Coronary artery (tissue), 2 donors: ENCODE results near the gene DAB1.

Source experiments
- DNase-seq: peaks from one replicate; pipeline ENCODE4 v3.0.0-alpha.2; 2017; ENCODE audit warnings: low spot score
- H3K27ac ChIP-seq, 2 donors: fragments of 200-600 bp; sonication (generic); one replicate each; pipeline ENCODE4 v1.5.1; 2016 to 2019
- H3K4me3 ChIP-seq: fragments of 200-600 bp; sonication (generic); 2 replicates; pipeline ENCODE4 v1.5.1; 2016; ENCODE audit warnings: mild to moderate bottlenecking, moderate library complexity
- TF ChIP-seq, protein P1 (sequence below): fragments of 200-600 bp; sonication (generic); IDR thresholded peaks from one replicate; pipeline ENCODE4 v1.5.1; 2019; ENCODE audit warnings: antibody characterized with exemption

Gene DAB1

DNA sequence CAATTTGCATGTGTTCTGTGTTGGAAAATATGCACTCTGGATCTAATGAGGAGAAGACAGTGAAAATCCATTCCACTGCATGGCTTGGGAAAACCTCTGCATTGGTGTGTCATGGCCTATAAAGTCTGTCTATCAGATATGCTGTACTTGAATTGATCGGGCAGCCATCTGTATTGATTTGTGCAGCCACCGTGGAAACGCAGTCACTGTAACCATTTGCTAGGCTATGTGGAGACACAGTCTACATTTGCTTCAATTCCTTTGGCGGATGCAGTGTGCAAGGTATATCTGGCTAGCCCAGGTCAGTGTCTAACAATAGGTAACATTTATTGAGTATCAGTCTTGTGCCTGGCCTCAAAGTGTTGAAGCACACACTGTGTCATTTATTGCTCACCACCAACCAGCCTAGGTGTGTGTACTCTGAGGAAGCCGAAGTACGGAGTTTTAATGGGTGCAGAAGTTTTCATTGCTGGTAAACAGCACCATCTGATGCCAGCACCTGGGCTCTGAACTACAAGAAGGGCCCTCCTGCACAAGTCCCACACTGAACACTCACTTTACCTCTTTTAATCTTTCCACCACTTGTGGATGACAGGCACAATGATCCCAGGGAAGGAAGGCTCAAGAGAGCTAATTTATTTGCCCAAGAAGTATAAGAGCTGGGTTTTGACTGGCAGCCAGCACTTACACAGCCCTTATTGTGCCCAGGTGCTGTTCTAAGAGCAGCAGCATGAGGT lies 83.4 kb downstream of the DAB1 start:
- Histone ChIP-seq H3K4me3 (no peak overlapping the region), H3K27ac (no peak overlapping the region)
- DNase-seq = no peak
- TF ChIP-seq, protein P1, sequence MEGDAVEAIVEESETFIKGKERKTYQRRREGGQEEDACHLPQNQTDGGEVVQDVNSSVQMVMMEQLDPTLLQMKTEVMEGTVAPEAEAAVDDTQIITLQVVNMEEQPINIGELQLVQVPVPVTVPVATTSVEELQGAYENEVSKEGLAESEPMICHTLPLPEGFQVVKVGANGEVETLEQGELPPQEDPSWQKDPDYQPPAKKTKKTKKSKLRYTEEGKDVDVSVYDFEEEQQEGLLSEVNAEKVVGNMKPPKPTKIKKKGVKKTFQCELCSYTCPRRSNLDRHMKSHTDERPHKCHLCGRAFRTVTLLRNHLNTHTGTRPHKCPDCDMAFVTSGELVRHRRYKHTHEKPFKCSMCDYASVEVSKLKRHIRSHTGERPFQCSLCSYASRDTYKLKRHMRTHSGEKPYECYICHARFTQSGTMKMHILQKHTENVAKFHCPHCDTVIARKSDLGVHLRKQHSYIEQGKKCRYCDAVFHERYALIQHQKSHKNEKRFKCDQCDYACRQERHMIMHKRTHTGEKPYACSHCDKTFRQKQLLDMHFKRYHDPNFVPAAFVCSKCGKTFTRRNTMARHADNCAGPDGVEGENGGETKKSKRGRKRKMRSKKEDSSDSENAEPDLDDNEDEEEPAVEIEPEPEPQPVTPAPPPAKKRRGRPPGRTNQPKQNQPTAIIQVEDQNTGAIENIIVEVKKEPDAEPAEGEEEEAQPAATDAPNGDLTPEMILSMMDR = no peak

- TF ChIP-seq, protein P1 = no peak
- H3K4me3 ChIP-seq = no peak overlapping the region
- no peak for DNase-seq
- H3K27ac ChIP-seq = no peak overlapping the region
These were observed 86.2 kb downstream of the DAB1 start for GRCh38 chr1:57337623-57338022.

DNA sequence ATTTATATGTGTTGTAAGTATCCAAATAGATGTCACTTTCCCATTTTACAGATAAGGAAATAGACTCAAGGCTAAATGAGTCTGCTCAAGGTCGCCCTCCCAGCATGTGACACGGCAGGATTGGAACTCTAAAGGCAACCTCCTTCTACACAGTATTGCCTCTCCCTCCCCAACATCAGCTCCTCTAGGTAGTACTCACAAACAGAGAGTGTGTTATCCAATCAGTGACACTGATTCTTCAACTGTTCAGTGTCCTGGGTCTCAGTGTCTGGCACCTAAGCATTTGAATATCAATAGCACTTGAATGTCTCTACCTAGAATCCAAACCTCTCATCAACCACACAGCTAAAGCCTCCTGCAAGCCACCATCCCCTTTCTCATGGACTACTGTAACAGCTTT lies 87.1 kb downstream of the DAB1 start:
- no peak for DNase-seq
- Histone ChIP-seq H3K4me3 (no peak overlapping the region), H3K27ac (no peak overlapping the region)
- TF ChIP-seq, protein P1 = no peak

DNA sequence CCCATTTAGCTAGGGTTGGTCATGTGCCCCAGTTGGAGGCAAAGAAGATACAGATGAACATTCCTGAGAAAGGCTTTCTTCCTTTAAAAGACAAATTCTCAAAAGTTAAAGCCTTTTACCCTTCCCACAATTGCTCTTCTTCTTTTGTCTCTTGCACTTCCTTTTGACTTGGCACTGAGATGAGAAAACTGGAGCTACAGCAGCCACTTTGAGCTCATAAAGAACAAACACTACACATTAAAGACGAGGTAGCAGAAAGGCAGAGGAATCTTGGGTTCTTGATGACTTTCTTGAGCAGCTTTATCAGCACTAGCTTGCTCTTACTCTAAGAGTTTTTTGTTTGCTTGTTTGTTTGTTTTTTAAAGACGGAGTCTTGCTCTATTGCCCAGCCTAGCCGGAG lies 92.2 kb downstream of the DAB1 start:
- TF ChIP-seq, protein P1 = no peak
- Histone ChIP-seq H3K27ac (no peak overlapping the region), H3K4me3 (no peak overlapping the region)
- no peak for DNase-seq

DNA sequence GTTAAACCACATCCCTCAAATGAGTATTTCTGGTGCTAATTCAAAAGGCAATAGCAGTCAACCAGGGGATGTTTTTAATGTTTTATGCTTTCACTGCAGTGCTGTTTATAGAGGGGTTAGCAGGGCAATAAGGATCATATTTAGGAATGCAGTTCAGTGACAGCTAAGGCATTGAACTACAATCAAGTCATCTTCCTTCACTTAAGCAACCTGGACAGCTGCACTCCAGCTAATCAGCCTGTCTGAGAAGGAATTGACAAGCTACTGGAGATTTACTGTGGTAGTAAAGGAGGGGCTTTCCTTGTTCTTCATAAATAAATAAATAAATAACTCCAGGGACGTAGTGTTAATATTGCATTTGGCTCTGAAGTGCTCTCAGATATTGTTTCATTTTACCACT lies 93.9 kb downstream of the DAB1 start:
- TF ChIP-seq, protein P1 = no peak
- H3K4me3 ChIP-seq = no peak overlapping the region
- no peak for DNase-seq
- H3K27ac ChIP-seq = no peak overlapping the region

DNA sequence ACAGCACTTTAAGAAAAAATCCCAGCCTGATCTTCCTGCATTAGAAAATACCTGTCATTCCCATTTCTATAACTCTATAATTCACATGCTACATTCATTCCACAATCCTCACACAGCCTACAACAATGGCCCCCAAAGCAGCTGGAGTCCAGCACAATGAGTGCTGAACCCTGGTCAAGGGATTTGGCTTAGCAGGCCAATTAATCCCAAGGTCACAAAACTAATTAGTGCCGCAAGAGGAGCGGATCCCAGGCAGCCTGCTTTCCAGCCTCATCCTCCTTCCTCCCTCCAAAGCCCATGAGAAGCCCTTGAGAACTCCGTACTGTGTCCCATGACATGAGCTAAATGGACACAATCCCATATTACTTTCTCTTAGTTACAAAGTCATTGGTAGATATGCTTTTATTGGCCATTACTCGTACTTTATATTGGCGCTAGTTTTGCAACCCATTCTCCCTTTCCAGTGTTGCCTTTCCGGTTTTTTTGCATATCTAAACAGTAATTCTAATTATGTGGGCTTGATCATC lies 94.8 kb downstream of the DAB1 start:
- TF ChIP-seq, protein P1 = no peak
- no peak for DNase-seq
- Histone ChIP-seq H3K4me3 (no peak overlapping the region), H3K27ac (no peak overlapping the region)

DNA sequence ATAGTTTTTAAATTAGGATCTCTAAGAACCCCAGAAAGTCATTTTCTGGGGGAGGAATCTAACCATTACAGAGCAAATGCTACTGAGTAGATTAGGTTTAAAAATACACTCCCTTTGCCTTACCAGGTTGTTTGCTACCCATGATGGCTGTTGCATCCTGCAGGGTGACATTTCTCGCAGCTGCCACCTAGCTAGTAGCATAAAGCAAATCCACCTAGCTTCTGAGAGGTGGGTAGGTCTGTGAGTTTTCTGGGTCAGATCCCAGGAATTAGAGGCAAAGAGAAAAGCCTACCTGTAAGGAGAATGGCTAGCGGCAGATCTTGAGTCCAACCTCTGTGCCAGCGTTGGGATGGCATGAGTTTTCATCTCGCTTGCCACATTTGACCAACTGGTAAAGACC lies 95.9 kb downstream of the DAB1 start:
- Histone ChIP-seq H3K27ac (no peak overlapping the region), H3K4me3 (no peak overlapping the region)
- no peak for DNase-seq
- TF ChIP-seq, protein P1 = no peak
